Naive thymus-derived CD4-positive, alpha-beta T cell (primary cell): ENCODE data around the gene LZIC. TPM values are rescaled to one million over a fixed set of nuclear protein-coding genes. Genes with fewer than 3 reads are reported as not detected.
A peak's percentile ranks its signal among the peaks of the same experiment; 100 is the strongest.
"Not testable (repeated sequence)": the region's sequence is repeated elsewhere in the genome, so short reads cannot be mapped to it uniquely, and the experiment has no call there.

Experiments used
- ATAC-seq: fragments of 150-1000 bp; cut with Tn5 transposase; 2 replicates; pipeline ENCODE4 v1.10.0; 2021; ENCODE audit warnings: mild to moderate bottlenecking, moderate library complexity
- CTCF ChIA-PET: fragments of 350-600 bp; sonication (Branson Sonifier 250); formaldehyde crosslinking; loops from one replicate; lab custom pipeline; 2021; ENCODE audit warnings: antibody characterized with exemption; lab: Charles Lee
- POLR2A ChIA-PET: fragments of 350-600 bp; sonication (Branson Sonifier 250); formaldehyde crosslinking; loops from one replicate; lab custom pipeline; 2021; ENCODE audit warnings: antibody characterized with exemption, inconsistent platforms; lab: Charles Lee
- DNase-seq, 9 donors: peaks; one replicate each; pipeline versions ENCODE4 v3.0.0 to v3.0.0-alpha.2; 2020 to 2022; ENCODE audit warnings: mixed read lengths in 1 of 9
- H3K27ac ChIP-seq: one replicate; pipeline ENCODE4 v1.7.0; 2013; ENCODE audit warnings: mild to moderate bottlenecking, low read depth, low read length, moderate library complexity
- H3K27me3 ChIP-seq, 2 donors: one replicate each; pipeline ENCODE4 v1.7.0; 2013; ENCODE audit warnings: low read length in 2 of 2, mild to moderate bottlenecking in 2 of 2, moderate library complexity in 2 of 2; ENCODE audit not compliant: control insufficient read depth in 2 of 2, insufficient read depth in 2 of 2
- H3K36me3 ChIP-seq, 3 experiments: 1 replicate in 2 of 3; 2 replicates in 1 of 3; pipeline ENCODE4 v1.7.0; 2013; ENCODE audit warnings: low read length in 3 of 3, mild to moderate bottlenecking in 3 of 3, moderate library complexity in 1 of 3; ENCODE audit not compliant: insufficient read depth in 3 of 3, control insufficient read depth in 2 of 3
- H3K4me1 ChIP-seq, 2 donors: one replicate each; pipeline ENCODE4 v1.7.0; 2013; ENCODE audit warnings: low read length in 2 of 2, mild to moderate bottlenecking in 2 of 2, moderate library complexity in 1 of 2; ENCODE audit not compliant: control insufficient read depth in 2 of 2, insufficient read depth in 2 of 2
- H3K4me3 ChIP-seq: 2 replicates; pipeline ENCODE4 v1.7.0; 2013; ENCODE audit warnings: mild to moderate bottlenecking, low read length
- H3K9me3 ChIP-seq, 3 experiments: 1 replicate in 2 of 3; 2 replicates in 1 of 3; pipeline ENCODE4 v1.7.0; 2013; ENCODE audit warnings: low read length in 3 of 3; ENCODE audit not compliant: control insufficient read depth in 2 of 3
- H3K27ac Mint-ChIP-seq, 9 donors: one replicate each; pipeline ENCODE4 v1.8.0; 2020 to 2022; ENCODE audit warnings: mixed read lengths in 9 of 9, mild to moderate bottlenecking in 8 of 9, moderate library complexity in 5 of 9, inconsistent platforms in 2 of 9
- H3K27me3 Mint-ChIP-seq, 5 donors: one replicate each; pipeline ENCODE4 v1.8.0; 2021 to 2022; ENCODE audit warnings: mixed read lengths in 5 of 5, mild to moderate bottlenecking in 1 of 5
- H3K36me3 Mint-ChIP-seq, 5 donors: one replicate each; pipeline ENCODE4 v1.8.0; 2020 to 2022; ENCODE audit warnings: mixed read lengths in 5 of 5, mild to moderate bottlenecking in 3 of 5, inconsistent platforms in 1 of 5
- H3K4me1 Mint-ChIP-seq, 7 donors: one replicate each; pipeline ENCODE4 v1.8.0; 2020 to 2022; ENCODE audit warnings: mixed read lengths in 7 of 7, mild to moderate bottlenecking in 3 of 7, inconsistent platforms in 1 of 7
- H3K4me3 Mint-ChIP-seq, 10 donors: one replicate each; pipeline ENCODE4 v1.8.0; 2020 to 2022; ENCODE audit warnings: mild to moderate bottlenecking in 10 of 10, mixed read lengths in 10 of 10, moderate library complexity in 6 of 10, inconsistent platforms in 2 of 10
- H3K9me3 Mint-ChIP-seq, 11 donors: one replicate each; pipeline ENCODE4 v1.8.0; 2020 to 2022; ENCODE audit warnings: mixed read lengths in 11 of 11, mild to moderate bottlenecking in 4 of 11, inconsistent platforms in 1 of 11, moderate library complexity in 1 of 11
- intact Hi-C, 2 donors: fragments of 100-400 bp; cut with micrococcal nuclease; formaldehyde crosslinking; loops; one replicate each; pipeline ENCODE4 v1.15.1; 2023
- polyA plus RNA-seq, 2 donors: library from polyadenylated mRNA; unstranded; fragments of 300-500 nt; fragmentation: Illumina TruSeq; gene quantifications; one replicate each; pipeline ENCODE4 v1.2.3, GENCODE V29; 2021
- total RNA-seq, 6 experiments: library from RNA in 5 of 6; stranded (reverse) in 5 of 6; gene quantifications; 1 replicate in 5 of 6; 2 replicates in 1 of 6; pipeline ENCODE4 v1.2.3 and lab custom pipeline; 2021 to 2026

LZIC gene
- total and polyA plus RNA-seq, 7 experiments from 2014 or later = 18.0 to 44.0 (median 34.6) TPM

DNA sequence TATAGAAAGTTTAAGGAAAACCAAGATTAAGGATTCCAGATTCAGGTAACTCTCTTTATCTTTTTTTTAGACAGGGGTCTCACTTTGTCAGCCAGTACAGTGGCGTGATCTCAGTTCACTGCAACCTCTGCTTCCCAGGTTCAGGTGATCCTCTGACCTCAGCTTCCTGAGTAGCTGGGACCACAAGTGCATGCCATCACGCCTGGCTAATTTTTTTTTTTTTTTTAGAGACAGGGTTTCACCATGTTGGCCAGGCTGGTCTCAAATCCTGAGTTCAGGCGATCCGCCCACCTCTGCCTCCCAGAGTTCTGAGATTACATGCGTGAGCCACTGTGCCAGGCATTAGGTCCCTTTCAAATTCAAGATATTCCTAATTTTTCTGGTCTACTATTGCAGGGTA lies 15.9 kb downstream of the LZIC start:
- Histone ChIP-seq H3K9me3 (no peaks in the 10 kb centered on the region), H3K4me3 (no peak overlapping the region), H3K27me3 (no peaks in the 10 kb centered on the region), H3K4me1 (no peaks in the 10 kb centered on the region), H3K36me3 (peaks cover 0 to 24% (median 5%) of the 10 kb centered on the region in 3 experiments), H3K27ac (no peak overlapping the region)
- H3K27me3 Mint-ChIP-seq = no peaks in the 10 kb centered on the region
- H3K4me1 Mint-ChIP-seq = peaks cover 0 to 6% (median 0%) of the 10 kb centered on the region in 7 donors
- CTCF ChIA-PET = no interaction called here
- intact Hi-C loops = no loop called here
- ATAC-seq = no peak
- H3K36me3 Mint-ChIP-seq = peaks cover 0 to 20% (median 9%) of the 10 kb centered on the region in 5 donors
- no peaks in the 10 kb centered on the region for H3K9me3 Mint-ChIP-seq
- H3K4me3 Mint-ChIP-seq = no peak overlapping the region
- H3K27ac Mint-ChIP-seq = no peak overlapping the region
- no peak for DNase-seq
- POLR2A ChIA-PET = no interaction called here

DNA sequence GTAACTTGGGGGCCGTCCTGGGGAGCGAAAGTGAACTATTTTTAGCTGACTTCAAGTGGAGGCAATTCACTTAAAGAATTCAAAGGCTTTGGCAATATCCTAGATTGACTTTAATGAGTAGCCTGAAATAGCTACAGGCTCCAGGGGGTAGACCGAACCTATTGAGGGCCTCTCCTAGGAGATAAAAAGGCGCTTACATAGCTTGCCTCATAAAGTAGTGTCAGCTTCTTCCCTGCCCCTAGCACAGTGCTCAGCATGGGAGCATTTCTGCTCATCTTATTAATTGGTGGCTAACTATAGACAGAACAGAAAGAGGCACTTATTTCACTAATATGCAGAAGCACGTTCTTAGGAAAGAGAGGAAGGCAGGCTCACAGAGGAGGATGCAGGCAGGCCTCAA lies 20.8 kb downstream of the LZIC start:
- peaks cover 0 to 7% (median 0%) of the 10 kb centered on the region in 7 donors for H3K4me1 Mint-ChIP-seq
- no peaks in the 10 kb centered on the region for H3K9me3 Mint-ChIP-seq
- H3K27ac Mint-ChIP-seq = no peak overlapping the region
- Histone ChIP-seq H3K4me3 (no peak overlapping the region), H3K27me3 (no peaks in the 10 kb centered on the region), H3K27ac (no peak overlapping the region), H3K4me1 (no peaks in the 10 kb centered on the region), H3K36me3 (no peaks in the 10 kb centered on the region), H3K9me3 (no peaks in the 10 kb centered on the region)
- H3K36me3 Mint-ChIP-seq = peaks cover 0 to 5% (median 0%) of the 10 kb centered on the region in 5 donors
- ChIA-PET CTCF (interaction anchor here (0.6 to 1.7 kb wide), 2 partner anchors 9 to 182 kb away, joined by 3 read pairs; no protein-coding TSS in a partner anchor), POLR2A (no interaction called here)
- intact Hi-C loops = no loop called here
- no peak overlapping the region for H3K4me3 Mint-ChIP-seq
- peaks cover 0 to 4% (median 0%) of the 10 kb centered on the region in 5 donors for H3K27me3 Mint-ChIP-seq
- ATAC-seq (no peak), DNase-seq (no peak)

DNA sequence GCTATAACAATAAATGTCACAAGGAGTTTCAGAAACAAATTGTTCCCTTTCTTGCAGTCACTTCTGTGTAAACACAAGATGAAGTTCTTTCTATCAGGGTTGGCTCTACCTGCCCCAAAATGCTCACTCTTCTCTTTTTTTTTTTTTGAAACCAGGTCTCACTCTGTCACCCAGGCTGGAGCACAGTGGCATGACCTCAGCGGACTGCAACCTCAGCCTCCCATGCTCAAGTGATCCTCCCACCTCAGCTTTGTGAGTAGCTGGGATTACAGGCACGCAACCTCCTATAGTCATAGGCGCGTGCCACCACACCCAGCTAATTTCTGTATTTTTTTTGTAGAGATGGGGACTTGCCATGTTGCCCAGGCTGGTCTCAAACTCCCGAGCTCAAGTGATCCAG lies 22.6 kb downstream of the LZIC start:
- Mint-ChIP-seq H3K4me3 (no peak overlapping the region), H3K9me3 (no peaks in the 10 kb centered on the region), H3K36me3 (no peaks in the 10 kb centered on the region), H3K27me3 (peaks cover 0 to 8% (median 0%) of the 10 kb centered on the region in 5 donors), H3K4me1 (peaks cover 0 to 7% (median 0%) of the 10 kb centered on the region in 7 donors), H3K27ac (no peak overlapping the region)
- no peaks in the 10 kb centered on the region for H3K9me3 ChIP-seq
- H3K27ac ChIP-seq = no peak overlapping the region
- intact Hi-C loops = no loop called here
- no peaks in the 10 kb centered on the region for H3K4me1 ChIP-seq
- CTCF ChIA-PET = no interaction called here
- H3K36me3 ChIP-seq = no peaks in the 10 kb centered on the region
- no peaks in the 10 kb centered on the region for H3K27me3 ChIP-seq
- ATAC-seq = no peak
- POLR2A ChIA-PET = no interaction called here
- DNase-seq = no peak
- H3K4me3 ChIP-seq = no peak overlapping the region

DNA sequence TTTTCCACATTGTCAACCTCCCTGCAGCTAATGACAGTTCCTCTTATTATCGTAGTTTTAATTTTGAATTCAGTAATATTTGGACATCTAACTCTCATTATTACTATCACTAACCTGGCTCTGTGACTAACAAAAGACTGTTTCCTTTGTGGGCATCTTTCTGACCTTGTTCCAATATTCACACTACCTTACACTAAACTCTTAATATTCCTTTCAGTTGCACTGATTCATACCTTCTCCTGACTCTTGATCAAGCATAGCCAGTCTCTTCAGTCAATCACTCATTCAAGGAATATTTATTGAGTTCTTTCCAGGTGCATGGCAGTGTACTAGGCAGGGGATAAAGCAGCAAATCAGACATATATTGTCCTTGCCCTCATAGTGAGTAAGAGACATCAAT lies 25.3 kb downstream of the LZIC start:
- CTCF ChIA-PET = no interaction called here
- Histone ChIP-seq H3K36me3 (no peaks in the 10 kb centered on the region), H3K27me3 (no peaks in the 10 kb centered on the region), H3K4me1 (no peaks in the 10 kb centered on the region), H3K4me3 (no peak overlapping the region), H3K9me3 (no peaks in the 10 kb centered on the region), H3K27ac (no peak overlapping the region)
- no peak overlapping the region for H3K27ac Mint-ChIP-seq
- H3K4me1 Mint-ChIP-seq = peaks cover 0 to 7% (median 0%) of the 10 kb centered on the region in 7 donors
- no peak overlapping the region for H3K4me3 Mint-ChIP-seq
- H3K36me3 Mint-ChIP-seq = no peaks in the 10 kb centered on the region
- DNase-seq (no peak), ATAC-seq (no peak)
- intact Hi-C loops = loop anchor here in 1 of 2 donors (10.0 kb wide), 1 partner anchor 1097 kb away; the partner anchor contains the start of gene TARDBP
- peaks cover 0 to 19% (median 0%) of the 10 kb centered on the region in 5 donors for H3K27me3 Mint-ChIP-seq
- POLR2A ChIA-PET = interaction anchor here (0.7 to 0.9 kb wide), 2 partner anchors 9 to 115 kb away, joined by 3 read pairs; no protein-coding TSS in a partner anchor
- no peaks in the 10 kb centered on the region for H3K9me3 Mint-ChIP-seq

DNA sequence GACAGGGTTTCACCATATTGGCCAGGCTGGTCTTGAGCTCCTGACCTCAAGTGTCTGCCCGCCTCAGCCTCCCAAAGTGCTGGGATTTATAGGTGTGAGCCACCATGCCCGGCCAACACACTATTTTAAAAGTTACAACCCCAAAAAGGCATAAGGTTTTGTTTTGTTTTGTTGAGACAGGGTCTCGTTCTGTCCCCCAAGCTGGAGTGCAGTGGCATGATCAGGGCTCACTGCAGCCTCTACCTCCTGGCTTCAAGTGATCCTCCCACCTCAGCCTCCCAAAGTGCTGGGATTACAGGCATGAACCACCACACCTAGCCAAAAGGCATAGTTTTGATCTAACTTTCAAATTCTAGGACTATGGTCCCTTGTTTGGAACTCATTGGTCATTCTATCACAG lies 25.7 kb downstream of the LZIC start:
- ChIA-PET CTCF (interaction anchor here (2.0 kb wide), 1 partner anchor 43 kb away, joined by 7 read pairs; no protein-coding TSS in a partner anchor), POLR2A (interaction anchor here (0.6 to 0.9 kb wide), 4 partner anchors 8 to 116 kb away, joined by 3 to 4 read pairs (median 3); partner anchors contain the start of gene NMNAT1)
- not testable (repeated sequence) for H3K36me3 Mint-ChIP-seq, H3K4me1 Mint-ChIP-seq, H3K27ac ChIP-seq, H3K4me1 ChIP-seq, H3K4me3 Mint-ChIP-seq, H3K9me3 Mint-ChIP-seq, H3K27me3 ChIP-seq, H3K27ac Mint-ChIP-seq, H3K9me3 ChIP-seq, H3K4me3 ChIP-seq, H3K36me3 ChIP-seq, DNase-seq, ATAC-seq
- peaks cover 0 to 19% (median 0%) of the 10 kb centered on the region in 5 donors for H3K27me3 Mint-ChIP-seq
- intact Hi-C loops = loop anchor here in 1 of 2 donors (10.0 kb wide), 1 partner anchor 1097 kb away; the partner anchor contains the start of gene TARDBP

DNA sequence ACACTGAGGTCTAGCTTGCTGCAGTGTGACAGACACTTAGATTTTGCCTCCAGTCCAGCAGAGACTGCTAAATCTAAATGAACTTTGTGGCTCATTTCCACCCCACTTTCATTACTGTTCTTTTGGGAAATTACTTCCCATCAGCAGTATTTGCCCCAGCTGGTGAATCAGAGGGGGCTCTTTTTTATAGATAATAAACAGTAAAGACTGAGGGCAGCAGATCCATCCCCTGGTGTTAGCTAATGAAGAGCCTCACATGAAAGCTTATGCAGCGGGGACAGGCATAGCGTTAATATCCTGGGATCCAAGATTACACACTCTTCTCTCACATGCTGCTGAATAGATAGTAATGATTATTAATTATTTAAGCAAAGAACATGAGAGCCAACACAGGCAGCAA lies 26.7 kb downstream of the LZIC start:
- H3K27ac ChIP-seq = no peak overlapping the region
- H3K36me3 ChIP-seq = no peaks in the 10 kb centered on the region
- H3K4me1 ChIP-seq = peaks cover 0 to under 1% of the 10 kb centered on the region in 2 donors
- ATAC-seq = no peak
- no peak overlapping the region for H3K4me3 Mint-ChIP-seq
- CTCF ChIA-PET = interaction anchor here (0.7 to 2.0 kb wide), 2 partner anchors 42 to 136 kb away, joined by 3 to 7 read pairs; no protein-coding TSS in a partner anchor
- no peaks in the 10 kb centered on the region for H3K36me3 Mint-ChIP-seq
- H3K9me3 ChIP-seq = no peaks in the 10 kb centered on the region
- intact Hi-C loops = loop anchor here in 1 of 2 donors (10.0 kb wide), 1 partner anchor 1098 kb away; the partner anchor contains the start of gene TARDBP
- peak overlapping the region in 1 of 9 donors; percentile 46 for H3K27ac Mint-ChIP-seq
- no peak overlapping the region for H3K4me3 ChIP-seq
- no peaks in the 10 kb centered on the region for H3K27me3 ChIP-seq
- DNase-seq = no peak
- POLR2A ChIA-PET = no interaction called here
- peaks cover 0 to 19% (median 0%) of the 10 kb centered on the region in 5 donors for H3K27me3 Mint-ChIP-seq
- peaks cover 6 to 14% (median 8%) of the 10 kb centered on the region in 7 donors for H3K4me1 Mint-ChIP-seq
- H3K9me3 Mint-ChIP-seq = no peaks in the 10 kb centered on the region
